Activated T-cell treated with anti-CD3 and anti-CD28 coated beads for 24 hours (primary cell): ENCODE measurements around the gene SEC16A.

ENCODE experiments used
- DNase-seq: peaks from one replicate; pipeline ENCODE4 v3.0.0-alpha.2; 2020; ENCODE audit warnings: low read depth

Gene SEC16A

GRCh38 chr9:136504512-136505348, 21.9 kb upstream of the SEC16A start:
- no peak for DNase-seq

GRCh38 chr9:136502940-136503550, 20.2 kb upstream of the SEC16A start:
- DNase-seq = no peak

- no peak for DNase-seq
These were observed 19.4 kb upstream of the SEC16A start for GRCh38 chr9:136502196-136502595.

GRCh38 chr9:136501686-136502085, 18.8 kb upstream of the SEC16A start:
- DNase-seq = no peak

- no peak for DNase-seq
These were observed 17.4 kb upstream of the SEC16A start for GRCh38 chr9:136499935-136500910.

- DNase-seq = no peak
These were observed 16.5 kb upstream of the SEC16A start for GRCh38 chr9:136499071-136499934.

- no peak for DNase-seq
These were observed 15.3 kb upstream of the SEC16A start for GRCh38 chr9:136497916-136498695.

- DNase-seq = no peak
These were observed 14.2 kb upstream of the SEC16A start for GRCh38 chr9:136496801-136497620.

GRCh38 chr9:136496181-136496580, 13.3 kb upstream of the SEC16A start:
- DNase-seq = no peak

- DNase-seq = no peak
These were observed 12.5 kb upstream of the SEC16A start for GRCh38 chr9:136495238-136495800.

GRCh38 chr9:136494531-136495215, 11.8 kb upstream of the SEC16A start:
- no peak for DNase-seq

GRCh38 chr9:136494012-136494411, 11.2 kb upstream of the SEC16A start:
- no peak for DNase-seq

- no peak for DNase-seq
These were observed 10.7 kb upstream of the SEC16A start for GRCh38 chr9:136493567-136493971.

GRCh38 chr9:136492978-136493522, 10.2 kb upstream of the SEC16A start:
- DNase-seq = no peak

- DNase-seq = no peak
These were observed 6.9 kb upstream of the SEC16A start for GRCh38 chr9:136489731-136490130.

- peak; percentile 62 for DNase-seq
These were observed 5.7 kb upstream of the SEC16A start for GRCh38 chr9:136488247-136489214.

GRCh38 chr9:136487672-136488071, 4.8 kb upstream of the SEC16A start:
- DNase-seq = no peak
